ENCODE measurements around the gene ATG3. TPM values are rescaled to one million over a fixed set of nuclear protein-coding genes. Genes with fewer than 3 reads are reported as not detected.
A peak's percentile ranks its signal among the peaks of the same experiment; 100 is the strongest.

The ATG3 gene
- 13.8 and 25.1 TPM in 2 replicates for total RNA-seq (2011; cell fraction: chromatin; rRNA removed; ENCODE audit: low replicate concordance)
- 11.0 and 14.2 TPM in 2 replicates for total RNA-seq (2011; cell fraction: nucleolus; rRNA removed)
- total RNA-seq (2011; cell fraction: nucleoplasm; rRNA removed), result 12.1 and 16.2 TPM in 2 replicates
- total RNA-seq (2014; rRNA removed), result 92.1 and 107 TPM in 2 replicates
- 58.5 and 66.0 TPM in 2 replicates for total RNA-seq (2014; rRNA removed; fragmentation: Illumina TruSeq; extraction: Trizol)
- 63.8 and 67.0 TPM in 2 replicates for total RNA-seq (2015; rRNA removed; fragmentation: Illumina TruSeq; extraction: Trizol)
- 61.9 and 64.7 TPM in 2 replicates for total RNA-seq (2021)
- 39.2 and 52.0 TPM in 2 replicates for polyA plus RNA-seq (2011; rRNA removed)
- polyA plus RNA-seq (2011; cell fraction: cytosol; rRNA removed), result 25.5 and 30.8 TPM in 2 replicates
- polyA plus RNA-seq (2011; cell fraction: nucleus; rRNA removed), result 15.2 and 16.3 TPM in 2 replicates
- polyA plus RNA-seq (2012), result 53.5 and 66.3 TPM in 2 replicates
- polyA plus RNA-seq (2014; fragmentation: Illumina TruSeq; extraction: Trizol), result 73.3 and 83.7 TPM in 2 replicates
- polyA plus RNA-seq (2014; fragmentation: Nextera tagmentation; extraction: Ambion mirVana), result 10 to 100 TPM; 48.7 to 60.9 TPM
- 60.7 and 69.3 TPM in 2 replicates for polyA plus RNA-seq (2014; rRNA removed)
- 61.4 and 63.4 TPM in 2 replicates for polyA minus RNA-seq (2011; rRNA and poly(A)+ RNA removed)
- polyA minus RNA-seq (2011; cell fraction: cytosol; rRNA and poly(A)+ RNA removed), result 31.9 and 33.2 TPM in 2 replicates
- polyA minus RNA-seq (2011; cell fraction: nucleus; rRNA and poly(A)+ RNA removed), result 18.2 and 25.7 TPM in 2 replicates
- Bru-seq, nascent RNA, result percentile 83 among the genes with signal in this experiment
- percentile 91 among the genes with signal in this experiment for BruChase-seq, experiment 1, labeled RNA remaining after a 2-hour chase
- BruChase-seq, experiment 2, labeled RNA remaining after a 6-hour chase, result percentile 88 among the genes with signal in this experiment
- long read RNA-seq, experiment 1, transcript ATG3-202 (11 exons, 3,010 nt), result minor isoform, 8 of 296 reads
- long read RNA-seq, experiment 1, transcript ATG3-201 (12 exons, 1,570 nt), result major isoform, 194 of 296 reads
- long read RNA-seq, experiment 1, transcript ATG3-207 (2 exons, 2,758 nt), result minor isoform, 55 of 296 reads
- long read RNA-seq, experiment 1, partial matches to known transcripts, result 11 of 296 reads
- long read RNA-seq, experiment 1, other reads (novel, unspliced or antisense), result 28 of 296 reads
- long read RNA-seq, experiment 2, transcript ATG3-201 (12 exons, 1,570 nt), result major isoform, 31 of 56 reads
- long read RNA-seq, experiment 2, partial matches to known transcripts, result 14 of 56 reads
- long read RNA-seq, experiment 2, other reads (novel, unspliced or antisense), result 11 of 56 reads
- long read RNA-seq, experiment 3, transcript ATG3-201 (12 exons, 1,570 nt), result major isoform, 93 of 122 reads
- long read RNA-seq, experiment 3, partial matches to known transcripts, result 9 of 122 reads
- long read RNA-seq, experiment 3, other reads (novel, unspliced or antisense), result 17 of 122 reads

DNA sequence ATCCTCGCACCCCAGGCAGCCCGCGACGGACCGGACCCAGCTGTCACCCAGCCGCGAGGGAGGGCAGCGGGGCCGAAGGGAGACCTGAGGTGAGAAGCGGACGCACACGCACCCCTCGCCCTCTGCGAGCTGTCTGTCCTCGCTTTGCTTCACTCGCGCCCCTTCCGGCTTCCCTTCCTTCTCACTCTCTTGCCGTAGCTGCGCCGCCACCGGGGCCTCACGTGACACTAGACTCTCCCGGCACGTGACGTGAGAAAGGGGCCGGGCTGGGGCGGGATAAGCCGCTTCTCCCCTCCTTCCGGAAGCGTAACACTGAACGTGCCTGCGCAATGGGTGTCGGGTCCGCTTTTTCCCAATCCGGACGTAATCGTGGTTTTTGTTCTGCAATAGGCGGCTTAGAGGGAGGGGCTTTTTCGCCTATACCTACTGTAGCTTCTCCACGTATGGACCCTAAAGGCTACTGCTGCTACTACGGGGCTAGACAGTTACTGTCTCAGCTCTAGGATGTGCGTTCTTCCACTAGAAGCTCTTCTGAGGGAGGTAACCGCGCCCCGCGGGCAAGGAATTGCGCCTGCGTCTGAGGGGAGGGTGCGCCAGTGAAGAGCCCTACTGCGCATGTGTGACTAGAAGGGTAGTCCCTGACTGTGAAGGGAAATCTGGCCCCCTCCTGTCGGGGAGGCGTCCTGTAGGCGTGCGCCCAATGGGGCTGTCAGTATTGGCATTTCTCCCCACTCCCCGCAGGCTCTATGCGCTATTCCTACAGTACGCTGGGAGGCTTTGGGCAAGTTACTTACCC, at the start of gene ATG3, which contains the start of gene SLC35A5:
Gene ATG3 (minus strand): TSS at position 229 of the 796 bp plus-strand sequence. CDS start 434 bp downstream, outside the sequence.
Gene SLC35A5 (plus strand): TSS at position 312 of the 796 bp plus-strand sequence. CDS start 1,359 bp downstream, outside the sequence.
- Histone ChIP-seq H2AFZ (ENCODE audit: low read depth, low read length) (peak within 1 kb of the TSS; percentile 100), H3K9me3 (replicated peaks; ENCODE audit: control insufficient read depth, insufficient read depth, low read depth, low read length) (no peaks in the 10 kb centered on the region), H3K4me2 (ENCODE audit: insufficient read depth, low read length) (peak within 1 kb of the TSS; percentile 95), H3K9ac (ENCODE audit: insufficient read depth in 1 of 2, low read depth in 2 of 2, low read length in 2 of 2) (peak within 1 kb of the TSS; percentile 83 to 96), H3K36me3 (ENCODE audit: control insufficient read depth, insufficient read depth, low read length) (peaks cover 16% of the 10 kb centered on the region; the same call in 1 of the 3 replicates), H3K9me1 (ENCODE audit: control insufficient read depth, insufficient read depth, low read length) (no peaks in the 10 kb centered on the region), H3K27me3 (ENCODE audit: control insufficient read depth in 2 of 2, insufficient read depth in 2 of 2, low read length in 2 of 2) (no peaks in the 10 kb centered on the region), H3K27ac (ENCODE audit: extremely low read depth, low read depth, low read length) (peak within 1 kb of the TSS; percentile 98), H4K20me1 (replicated peaks; ENCODE audit: control insufficient read depth, insufficient read depth, low read length) (no peaks in the 10 kb centered on the region), H3K4me3 (peak within 1 kb of the TSS; percentile 77), H3K79me2 (ENCODE audit: control insufficient read depth, insufficient read depth, low read length) (peaks cover 47% of the 10 kb centered on the region), H3K4me1 (replicated peaks in 1 of 2; ENCODE audit: control insufficient read depth in 2 of 2, insufficient read depth in 2 of 2, low read length in 2 of 2) (peaks cover 0 to 5% of the 10 kb centered on the region in 2 experiments; a peak in 3 of 5 replicates)
- peak; percentile 89 to 95 (median 92) for DNase-seq (ENCODE audit: extremely low read depth in 1 of 4, low spot score in 3 of 4)
- in situ Hi-C loops (cut with MboI) (no loop called here), intact Hi-C loops (cut with micrococcal nuclease) (no loop called here)
- peak; percentile 95 for FAIRE-seq
- CTCF ChIA-PET (ENCODE audit: low intra/inter-chr PET ratio), result no interaction called here
- BruUV-seq (replicated peaks), result TSS peak; percentile 72
- ATAC-seq, result peak; percentile 92
- 0% methylated on average over 25 of the region's 58 CpGs for WGBS (ENCODE audit: insufficient coverage, low coverage, missing lambda C conversion rate)
- POLR2A ChIA-PET, result no interaction called here
- peak; percentile 60; the same call in 1 of the 2 replicates for TF ChIP-seq MYC (IDR thresholded peaks at IDR 0.05; ENCODE audit: low read depth, low read length)
- TF ChIP-seq MYC (CRISPR knock-in tag; IDR thresholded peaks at IDR 0.05; ENCODE audit: borderline replicate concordance, low read depth), result no peak
- 0 out of 2 replicates have a peak, but pooled peaks have one; percentile 36 for TF ChIP-seq ATF6 (CRISPR knock-in tag; IDR thresholded peaks at IDR 0.05)
- TF ChIP-seq, protein P1, sequence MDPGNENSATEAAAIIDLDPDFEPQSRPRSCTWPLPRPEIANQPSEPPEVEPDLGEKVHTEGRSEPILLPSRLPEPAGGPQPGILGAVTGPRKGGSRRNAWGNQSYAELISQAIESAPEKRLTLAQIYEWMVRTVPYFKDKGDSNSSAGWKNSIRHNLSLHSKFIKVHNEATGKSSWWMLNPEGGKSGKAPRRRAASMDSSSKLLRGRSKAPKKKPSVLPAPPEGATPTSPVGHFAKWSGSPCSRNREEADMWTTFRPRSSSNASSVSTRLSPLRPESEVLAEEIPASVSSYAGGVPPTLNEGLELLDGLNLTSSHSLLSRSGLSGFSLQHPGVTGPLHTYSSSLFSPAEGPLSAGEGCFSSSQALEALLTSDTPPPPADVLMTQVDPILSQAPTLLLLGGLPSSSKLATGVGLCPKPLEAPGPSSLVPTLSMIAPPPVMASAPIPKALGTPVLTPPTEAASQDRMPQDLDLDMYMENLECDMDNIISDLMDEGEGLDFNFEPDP (CRISPR knock-in tag; IDR thresholded peaks at IDR 0.05), result no peak
- TF ChIP-seq POLR2H (tag; IDR thresholded peaks at IDR 0.05; ENCODE audit: low read depth), result peak; percentile 77
- peak; percentile 65 for TF ChIP-seq FOXJ2 (tag; IDR thresholded peaks at IDR 0.05)
- peak; percentile 76 for TF ChIP-seq TAF9B (IDR thresholded peaks at IDR 0.05; ENCODE audit: partially characterized antibody)
- peak; percentile 84 for TF ChIP-seq MTA3 (IDR thresholded peaks at IDR 0.05; ENCODE audit: borderline replicate concordance)
- peak; percentile 53; the same call in 1 of the 2 replicates for TF ChIP-seq CTBP1 (IDR thresholded peaks at IDR 0.05; ENCODE audit: borderline replicate concordance)
